GM19193 (cell line): ENCODE measurements around the gene AGFG2.

ENCODE experiments used
- POLR2A ChIP-seq: IDR thresholded peaks from 4 replicates; pipeline ENCODE4 v1.6.1; 2011; ENCODE audit not compliant: insufficient read depth, insufficient read length; ENCODE audit errors: extremely low read depth

The AGFG2 gene

DNA sequence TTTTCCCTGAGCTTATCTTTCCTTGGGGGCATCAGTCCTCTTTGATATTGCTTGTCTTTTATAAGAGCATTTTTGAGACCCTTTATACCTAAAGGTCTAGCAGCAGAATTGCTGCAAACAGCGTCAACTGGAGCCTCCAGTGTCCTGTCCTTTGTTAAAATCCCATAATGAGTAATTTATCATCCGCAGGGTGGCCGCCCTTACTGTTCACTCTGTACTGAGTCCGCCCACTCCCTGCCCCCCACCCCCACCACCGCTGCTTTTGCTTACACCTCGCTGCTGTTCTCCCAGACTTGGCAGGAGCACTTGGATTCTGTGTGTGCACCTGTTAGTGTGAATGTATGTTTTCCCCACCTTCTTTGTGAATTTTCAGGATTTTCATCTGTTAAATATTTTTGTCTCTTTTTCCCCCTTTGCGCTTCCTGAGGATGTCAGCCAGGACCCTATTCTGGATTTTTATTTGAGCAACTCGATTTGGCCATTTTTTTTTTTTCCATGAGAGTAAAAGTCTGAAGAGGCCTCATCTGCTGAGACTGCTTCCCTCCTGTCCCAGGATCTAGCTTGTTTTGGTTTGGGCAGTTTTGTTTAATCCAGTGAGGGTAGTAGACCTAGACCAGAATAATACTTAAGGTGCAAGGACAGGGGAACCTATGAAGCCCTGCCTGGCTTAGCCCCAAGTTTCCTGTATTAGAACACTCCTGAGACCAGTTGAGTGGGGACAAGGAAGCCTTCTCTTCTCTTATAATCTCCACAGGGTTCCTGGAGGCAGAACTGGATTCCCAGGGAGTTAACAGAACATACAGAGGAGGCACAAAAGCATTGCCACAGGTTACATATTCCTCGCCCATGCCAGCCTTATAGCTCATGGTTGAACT is 8.2 kb downstream of the AGFG2 start:
- TF ChIP-seq POLR2A = no peak

DNA sequence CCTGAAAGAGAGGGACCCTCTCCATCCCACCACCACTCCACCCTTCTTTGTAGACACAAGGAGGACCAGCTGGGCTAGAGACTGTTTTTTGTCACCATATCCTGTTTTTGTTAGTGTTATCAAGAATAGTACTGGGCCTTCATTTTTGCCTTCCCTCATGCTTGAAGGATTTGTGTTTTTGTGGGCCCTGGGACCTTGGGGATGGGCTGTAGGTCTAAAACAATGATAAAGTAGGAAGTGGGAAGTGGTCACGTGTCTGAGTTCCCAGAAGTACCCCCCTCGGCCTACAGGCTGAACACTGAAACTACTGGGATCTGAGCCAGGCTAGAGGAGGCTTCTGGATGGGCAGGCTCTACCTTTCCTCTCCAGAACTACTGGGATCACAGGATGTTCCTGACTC is 8.9 kb downstream of the AGFG2 start:
- no peak for TF ChIP-seq POLR2A

DNA sequence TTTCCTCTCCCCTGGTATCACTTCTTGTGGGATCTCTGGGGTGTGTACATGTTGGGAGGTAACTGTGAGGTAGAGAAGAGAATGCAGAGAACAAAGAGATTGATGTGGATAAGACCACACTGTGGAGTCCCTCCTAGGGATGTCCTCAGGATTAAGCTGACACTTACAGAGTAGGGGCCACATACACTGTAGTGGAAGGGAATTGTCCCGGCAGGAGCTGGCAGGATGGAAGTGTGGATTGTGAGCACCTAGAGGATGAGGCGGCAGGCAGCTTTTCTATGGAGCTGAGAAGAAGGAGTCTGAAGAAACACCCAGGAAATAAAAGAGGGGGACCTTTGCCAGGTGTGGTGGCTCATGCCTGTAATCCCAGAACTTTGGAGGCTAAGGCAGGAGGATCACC is 13.5 kb downstream of the AGFG2 start:
- TF ChIP-seq POLR2A = no peak

DNA sequence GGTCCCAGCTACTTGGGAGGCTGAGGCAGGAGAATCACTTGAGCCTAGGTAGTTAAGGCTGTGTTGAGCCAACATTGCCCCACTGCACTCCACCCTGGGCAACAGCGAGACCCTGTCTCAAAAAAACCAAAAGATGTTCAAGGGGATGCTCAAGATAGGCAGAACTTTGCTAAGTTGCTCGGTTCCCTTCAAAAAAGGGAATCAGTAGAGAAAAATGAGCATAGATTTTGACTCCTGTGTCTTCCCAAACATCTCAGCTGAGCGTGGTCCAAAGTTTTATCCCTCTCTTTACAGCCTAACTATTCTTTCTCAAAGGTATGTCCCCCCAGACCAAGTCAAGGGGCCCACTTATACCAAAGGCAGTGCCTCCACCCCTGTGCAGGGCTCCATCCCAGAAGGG is 14.0 kb downstream of the AGFG2 start:
- no peak for TF ChIP-seq POLR2A

DNA sequence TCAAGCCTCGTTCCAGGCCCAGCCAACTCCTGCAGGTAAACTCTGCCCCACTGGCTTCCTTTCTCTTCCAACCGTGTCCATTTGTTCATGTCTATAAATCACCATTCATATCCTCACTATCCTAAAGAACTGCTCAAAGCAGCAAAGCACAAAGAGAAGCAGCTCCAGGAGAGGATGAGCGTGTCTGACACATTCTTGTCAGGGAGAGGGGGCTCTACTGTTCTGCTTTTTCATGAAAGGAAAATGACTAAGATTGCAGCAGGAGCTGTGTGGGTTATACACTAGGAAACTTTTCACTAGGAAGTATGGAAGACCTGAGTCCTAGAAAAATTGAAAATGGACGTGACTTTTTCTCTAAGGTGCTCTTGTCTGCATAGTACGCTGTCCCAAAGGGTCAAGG is 16.7 kb downstream of the AGFG2 start:
- no peak for TF ChIP-seq POLR2A

DNA sequence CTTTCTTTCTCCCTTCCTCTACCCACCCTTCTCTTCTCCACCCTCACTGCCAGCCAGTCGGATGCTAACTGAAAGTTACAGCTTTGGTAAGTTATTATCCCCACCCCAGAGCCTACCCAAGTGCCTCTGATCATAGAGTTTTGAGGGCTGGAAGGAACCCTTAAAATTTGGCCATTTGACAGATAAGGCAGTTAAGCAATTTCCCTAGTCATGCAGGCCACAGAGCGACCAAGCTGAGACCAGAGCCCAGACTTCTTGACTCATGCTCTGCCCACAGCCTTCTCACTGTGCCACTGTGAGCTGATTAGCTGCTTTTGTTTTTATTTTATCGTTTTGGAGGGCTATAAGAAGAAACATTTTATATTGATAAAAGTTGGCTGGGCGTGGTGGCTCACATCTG is 17.5 kb downstream of the AGFG2 start:
- no peak for TF ChIP-seq POLR2A

DNA sequence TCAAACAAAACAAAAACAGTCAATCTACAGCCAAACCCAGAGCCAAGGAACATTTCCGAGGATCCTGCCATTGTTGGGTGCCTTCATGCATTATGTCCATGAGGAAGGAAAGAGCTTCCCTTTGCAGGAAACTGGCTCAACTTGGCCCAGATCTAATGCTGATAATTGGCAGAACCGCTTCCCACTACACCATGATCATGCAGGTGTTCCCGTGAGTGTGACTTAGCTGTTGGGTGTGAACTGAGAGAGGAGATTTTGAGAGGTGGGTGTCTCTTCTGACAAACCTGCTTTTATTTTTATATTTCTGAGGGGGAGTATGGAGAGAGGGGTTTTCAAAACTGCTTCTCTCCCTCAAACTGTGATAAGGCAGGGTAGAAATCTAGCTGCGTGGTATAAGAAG is 20.1 kb downstream of the AGFG2 start:
- TF ChIP-seq POLR2A = no peak

DNA sequence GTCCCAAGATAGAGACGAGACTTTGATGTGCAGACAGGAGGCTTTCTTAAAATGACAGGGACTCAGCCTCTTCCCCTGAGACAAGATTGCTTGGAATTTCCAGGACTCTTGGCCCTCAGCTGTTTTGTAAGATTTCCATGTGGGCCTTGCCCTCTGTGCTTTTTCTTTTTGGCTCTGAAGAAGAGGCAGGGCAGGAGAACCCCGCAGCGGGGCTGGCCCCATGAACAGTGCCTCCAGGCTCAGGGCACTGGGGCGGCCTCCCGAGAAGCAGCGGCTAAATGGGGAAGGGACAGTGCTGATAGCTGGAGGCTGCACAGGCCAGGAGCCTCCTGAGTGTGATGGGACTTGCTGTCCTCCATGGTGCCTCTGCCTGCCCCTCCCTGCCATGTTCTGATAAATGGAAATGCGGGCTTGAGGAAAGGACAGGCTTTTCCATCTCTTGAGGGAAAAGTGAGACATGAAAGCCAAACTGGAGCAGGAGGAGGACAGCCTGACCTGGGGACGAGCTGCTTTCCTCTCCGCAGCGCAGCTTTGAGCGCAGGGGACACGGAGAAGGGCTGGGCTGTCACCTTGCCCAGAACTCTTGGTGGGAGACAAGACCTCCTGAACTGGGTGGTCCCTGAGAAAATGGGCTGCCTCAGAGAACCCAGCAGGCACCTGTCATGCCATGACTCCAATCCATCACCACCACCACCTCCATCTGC is 22.6 kb downstream of the AGFG2 start:
- no peak for TF ChIP-seq POLR2A

DNA sequence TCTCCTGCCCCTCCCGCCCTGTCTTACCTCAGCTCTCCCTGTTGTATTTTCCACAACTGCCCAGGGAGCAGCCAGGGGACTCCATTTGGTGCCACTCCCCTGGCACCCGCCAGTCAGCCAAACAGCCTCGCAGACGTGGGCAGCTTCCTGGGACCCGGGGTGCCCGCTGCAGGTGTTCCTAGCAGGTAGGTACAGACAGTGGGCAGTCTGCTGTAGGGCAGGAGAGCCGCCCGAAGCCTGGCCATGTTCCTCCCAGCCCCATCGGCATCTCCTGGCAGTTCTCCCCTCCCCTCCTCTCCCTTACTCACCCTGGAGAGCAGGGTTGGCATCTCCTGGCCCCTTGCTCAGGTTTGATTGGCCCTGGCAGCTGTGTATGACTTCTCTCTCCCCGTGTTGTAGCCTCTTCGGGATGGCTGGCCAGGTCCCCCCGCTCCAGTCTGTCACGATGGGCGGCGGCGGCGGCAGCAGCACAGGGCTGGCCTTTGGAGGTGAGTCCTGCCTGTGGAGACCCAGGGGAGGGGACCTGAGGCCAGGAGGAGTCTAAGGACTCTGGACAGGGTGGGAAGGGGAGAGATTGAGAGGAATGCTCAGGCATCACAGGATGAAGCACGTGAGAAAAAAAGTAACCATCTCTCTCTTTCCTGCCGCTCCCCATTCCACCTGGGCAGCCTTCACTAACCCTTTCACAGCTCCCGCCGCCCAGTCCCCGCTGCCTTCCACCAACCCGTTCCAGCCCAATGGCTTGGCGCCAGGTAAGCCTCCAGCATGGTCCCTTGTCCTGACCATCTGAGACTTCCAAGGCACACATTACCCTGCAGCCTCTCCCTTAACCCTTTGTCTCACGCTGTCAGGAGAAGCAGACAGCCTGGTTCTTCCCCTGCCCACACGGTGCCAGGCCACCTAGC is 23.4 kb downstream of the AGFG2 start:
- TF ChIP-seq POLR2A = no peak

DNA sequence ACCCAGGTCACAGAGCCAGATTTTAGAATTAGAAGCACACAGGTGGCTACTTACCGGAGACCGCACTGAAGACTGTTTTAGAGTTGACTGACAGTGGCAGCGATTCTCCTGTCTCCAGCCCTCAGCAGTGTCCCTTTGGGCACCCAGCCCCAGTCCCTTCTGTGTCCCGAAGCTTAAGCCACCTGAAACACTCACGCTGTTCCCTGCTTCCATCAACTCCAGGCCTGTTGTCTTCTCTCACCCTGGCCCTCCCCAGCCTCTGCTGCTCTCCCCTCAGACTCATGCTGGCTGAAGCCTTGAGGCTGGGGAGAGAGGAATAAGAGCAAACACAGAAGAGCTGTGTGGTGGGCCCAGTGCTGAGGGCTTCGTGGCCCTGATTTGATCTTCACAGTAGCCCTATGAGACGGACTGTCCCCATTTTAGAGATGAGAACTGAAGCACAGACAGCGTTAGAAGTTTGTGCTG is 24.1 kb downstream of the AGFG2 start:
- no peak for TF ChIP-seq POLR2A

DNA sequence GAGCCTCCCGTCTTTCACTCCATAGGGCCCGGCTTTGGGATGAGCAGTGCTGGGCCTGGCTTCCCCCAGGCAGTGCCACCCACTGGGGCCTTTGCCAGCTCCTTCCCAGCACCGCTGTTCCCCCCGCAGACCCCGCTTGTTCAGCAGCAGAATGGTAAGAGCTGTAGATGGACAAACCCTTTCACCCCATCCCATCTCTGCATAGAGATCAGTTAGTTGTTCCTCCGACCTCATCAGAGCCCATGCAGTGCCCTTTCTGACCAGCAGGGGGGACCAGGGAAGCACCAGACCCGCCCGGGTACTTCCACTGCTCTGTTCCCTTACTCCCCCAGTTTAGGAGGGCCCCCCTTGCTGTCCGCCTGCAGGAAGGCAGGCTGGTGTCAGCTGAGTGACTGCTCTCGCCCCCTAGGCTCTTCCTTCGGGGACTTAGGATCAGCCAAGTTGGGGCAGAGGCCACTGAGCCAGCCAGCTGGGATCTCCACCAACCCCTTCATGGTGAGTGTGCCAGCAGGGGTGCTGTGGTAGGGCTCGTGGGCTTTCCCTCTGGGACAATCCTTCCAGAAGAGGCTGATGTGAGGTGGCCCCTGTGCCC is 24.9 kb downstream of the AGFG2 start:
- TF ChIP-seq POLR2A = no peak

DNA sequence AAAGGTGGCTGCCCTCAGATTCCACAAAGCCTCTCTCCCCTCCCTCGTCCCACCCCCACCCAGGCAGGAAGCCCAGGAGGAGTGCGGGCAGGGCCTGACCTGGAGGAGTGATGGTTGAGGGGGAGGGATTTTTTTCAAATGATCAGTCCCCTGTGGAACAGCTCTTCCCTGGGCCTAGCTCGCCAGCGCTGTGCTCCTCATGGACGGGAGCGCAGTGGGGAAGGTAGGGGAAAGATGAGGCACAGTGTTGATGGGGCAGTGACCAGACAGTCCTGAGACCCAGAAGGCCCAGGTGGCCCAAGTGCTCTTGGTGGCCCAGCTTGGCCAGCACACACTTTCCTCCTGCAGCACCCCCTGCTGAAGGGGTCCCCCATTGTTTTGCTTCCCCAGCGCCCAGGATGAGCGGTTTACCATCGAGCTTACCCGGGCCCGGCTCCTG is 26.1 kb downstream of the AGFG2 start:
- no peak for TF ChIP-seq POLR2A

DNA sequence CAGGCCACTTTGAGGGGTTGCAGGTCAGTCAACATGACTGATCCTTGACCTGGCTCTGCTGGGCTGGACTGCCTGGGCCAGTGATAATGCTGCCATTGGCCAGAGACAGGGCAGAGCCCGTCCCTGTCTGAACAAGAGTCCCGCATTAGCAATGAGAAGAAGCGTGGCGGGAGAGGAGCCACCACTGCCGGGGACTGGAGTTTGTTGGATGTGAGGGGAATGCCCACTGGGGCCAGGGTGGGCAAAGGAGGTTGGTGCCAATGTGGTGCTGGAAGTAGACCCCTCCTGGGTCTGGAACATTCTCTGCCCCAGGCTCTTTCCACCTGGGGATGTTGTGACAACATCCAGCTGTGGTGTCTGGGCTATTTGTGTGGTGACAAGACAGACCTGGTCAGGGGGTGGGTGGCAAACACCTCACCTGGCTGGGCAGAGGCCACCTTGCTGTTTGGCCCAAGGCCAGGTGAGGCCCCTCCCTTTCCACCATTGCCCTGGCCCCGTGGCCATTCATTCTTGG is 27.1 kb downstream of the AGFG2 start:
- TF ChIP-seq POLR2A = no peak

DNA sequence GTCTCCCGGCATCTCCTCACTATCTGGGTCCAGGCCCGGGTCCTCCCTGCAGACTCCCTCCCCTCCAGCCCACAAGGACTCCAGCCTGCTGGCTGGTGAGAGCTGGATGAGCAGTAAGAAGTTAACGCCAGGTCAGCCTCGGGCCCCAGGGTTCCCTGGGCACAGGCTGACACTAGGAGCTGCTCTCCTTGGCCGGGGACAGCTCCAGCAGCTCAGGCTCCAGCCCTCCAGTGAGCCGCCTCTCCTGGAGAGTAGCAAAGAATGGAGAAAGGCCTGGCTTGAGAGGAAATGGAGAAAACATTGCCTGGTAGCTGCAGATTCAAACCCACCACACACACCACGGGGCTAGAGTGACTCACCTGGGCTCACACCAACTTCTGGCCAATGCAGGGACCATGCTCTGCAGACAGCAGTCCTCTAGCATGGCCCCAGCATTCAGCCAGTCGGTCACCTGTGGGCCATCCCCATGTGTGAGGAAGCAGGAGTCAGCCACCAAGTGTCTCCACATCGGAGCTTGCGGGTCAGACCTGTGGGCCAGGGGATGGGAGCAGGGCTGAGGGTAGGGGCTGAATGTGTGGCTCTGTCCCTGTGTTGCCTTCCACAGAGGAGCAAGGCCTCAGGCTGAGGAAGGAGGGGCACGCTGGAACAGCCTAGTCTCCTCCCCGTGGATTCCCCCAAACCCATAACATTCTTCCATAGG is 28.2 kb downstream of the AGFG2 start:
- TF ChIP-seq POLR2A = no peak
